ENCODE results near the gene RPS6KA2.
"Not testable (repeated sequence)": the region's sequence is repeated elsewhere in the genome, so short reads cannot be mapped to it uniquely, and the experiment has no call there.

RPS6KA2 gene

DNA sequence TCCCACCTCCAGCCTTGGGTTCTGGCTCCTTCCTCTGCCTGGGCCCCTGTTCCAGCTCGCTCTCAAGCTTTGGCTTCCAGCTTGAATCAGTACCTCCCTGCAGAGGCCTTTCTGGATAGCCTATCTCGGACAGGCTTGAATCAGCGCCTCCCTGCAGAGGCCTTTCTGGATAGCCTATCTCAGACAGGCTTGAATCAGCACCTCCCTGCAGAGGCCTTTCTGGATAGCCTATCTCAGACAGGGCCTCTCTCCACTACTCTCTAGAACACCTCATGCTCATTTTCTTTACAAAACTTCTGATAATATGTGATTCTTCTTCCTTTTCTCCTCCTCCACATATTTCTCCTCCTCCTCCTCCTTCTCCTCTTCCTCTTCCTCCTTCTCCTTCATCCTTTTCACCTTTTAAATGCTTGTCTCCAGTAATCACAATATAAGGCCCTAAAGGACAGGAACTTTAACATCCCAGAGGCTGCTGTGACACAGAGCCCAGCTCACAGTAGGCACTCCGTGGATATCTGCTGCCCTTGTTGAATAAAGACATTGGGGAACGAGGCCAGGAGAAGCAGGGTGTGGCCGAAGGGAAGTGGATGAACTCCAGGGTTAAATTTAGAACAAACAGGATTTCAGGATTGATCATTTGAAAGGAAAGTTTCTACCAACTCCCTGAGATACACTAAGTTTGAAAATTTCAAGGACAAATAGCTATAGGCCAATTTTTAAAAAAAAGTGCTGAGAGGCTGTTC, 9.3 kb upstream of the RPS6KA2 start:
- Histone ChIP-seq H3K27ac (no peak overlapping the region), H3K9me3 (ENCODE audit: severe bottlenecking) (no peaks in the 10 kb centered on the region), H3K27me3 (ENCODE audit: insufficient read depth, low read depth, severe bottlenecking) (no peaks in the 10 kb centered on the region), H3K4me3 (ENCODE audit: low read depth, low read length) (no peak overlapping the region), H3K36me3 (no peaks in the 10 kb centered on the region)
- TF ChIP-seq, protein P1, sequence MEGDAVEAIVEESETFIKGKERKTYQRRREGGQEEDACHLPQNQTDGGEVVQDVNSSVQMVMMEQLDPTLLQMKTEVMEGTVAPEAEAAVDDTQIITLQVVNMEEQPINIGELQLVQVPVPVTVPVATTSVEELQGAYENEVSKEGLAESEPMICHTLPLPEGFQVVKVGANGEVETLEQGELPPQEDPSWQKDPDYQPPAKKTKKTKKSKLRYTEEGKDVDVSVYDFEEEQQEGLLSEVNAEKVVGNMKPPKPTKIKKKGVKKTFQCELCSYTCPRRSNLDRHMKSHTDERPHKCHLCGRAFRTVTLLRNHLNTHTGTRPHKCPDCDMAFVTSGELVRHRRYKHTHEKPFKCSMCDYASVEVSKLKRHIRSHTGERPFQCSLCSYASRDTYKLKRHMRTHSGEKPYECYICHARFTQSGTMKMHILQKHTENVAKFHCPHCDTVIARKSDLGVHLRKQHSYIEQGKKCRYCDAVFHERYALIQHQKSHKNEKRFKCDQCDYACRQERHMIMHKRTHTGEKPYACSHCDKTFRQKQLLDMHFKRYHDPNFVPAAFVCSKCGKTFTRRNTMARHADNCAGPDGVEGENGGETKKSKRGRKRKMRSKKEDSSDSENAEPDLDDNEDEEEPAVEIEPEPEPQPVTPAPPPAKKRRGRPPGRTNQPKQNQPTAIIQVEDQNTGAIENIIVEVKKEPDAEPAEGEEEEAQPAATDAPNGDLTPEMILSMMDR (IDR thresholded peaks at IDR 0.05; ENCODE audit: low read depth, low read length) = no peak
- no peak for DNase-seq

DNA sequence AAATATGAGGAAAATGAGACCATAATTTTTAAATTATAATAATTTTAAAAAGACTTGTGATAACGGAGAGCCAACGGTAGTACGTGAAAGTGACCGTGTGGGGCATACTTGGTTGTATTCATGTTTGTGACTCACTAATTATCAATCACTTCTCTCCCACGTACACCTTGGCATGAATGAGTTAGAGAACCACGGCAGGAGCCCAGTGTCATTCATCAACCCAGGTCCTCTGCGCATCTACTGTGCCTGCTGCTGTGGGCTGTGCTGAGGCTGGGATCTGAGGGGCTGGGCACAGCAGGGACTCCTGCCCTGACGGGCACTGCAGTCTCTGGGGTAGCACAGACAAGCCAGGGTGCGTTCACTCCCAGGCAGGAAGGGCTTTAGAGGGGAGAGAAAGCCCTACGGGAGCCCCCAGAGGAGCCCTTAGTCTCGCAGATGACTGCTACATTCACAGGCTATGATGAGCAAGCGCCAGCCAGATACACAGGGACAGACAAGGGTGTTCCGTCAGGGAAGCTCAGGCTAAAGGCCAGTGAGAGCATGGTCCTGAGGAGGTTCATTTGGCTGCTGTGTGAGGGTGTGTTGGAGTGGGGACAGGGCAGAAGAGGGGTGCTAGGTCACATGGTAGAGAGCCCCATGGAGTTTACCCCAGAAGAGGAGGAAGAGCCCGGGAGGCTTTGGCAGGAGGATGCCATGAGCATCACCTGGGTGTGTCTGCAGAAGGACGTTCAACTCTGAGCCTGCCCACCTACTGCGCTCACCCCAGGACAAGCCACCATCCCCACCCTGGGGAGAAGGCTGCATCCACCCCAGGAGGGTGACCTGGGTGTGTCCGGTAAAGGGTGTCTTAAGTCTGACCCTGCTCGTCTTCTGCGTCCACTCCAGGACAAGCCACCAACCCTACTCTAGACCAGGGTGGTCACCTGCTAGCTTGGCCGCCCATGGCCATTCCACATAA, 8.2 kb upstream of the RPS6KA2 start:
- TF ChIP-seq, protein P1 (IDR thresholded peaks at IDR 0.05; ENCODE audit: low read depth, low read length) = no peak
- Histone ChIP-seq H3K27ac (no peak overlapping the region), H3K36me3 (no peaks in the 10 kb centered on the region), H3K4me3 (ENCODE audit: low read depth, low read length) (no peak overlapping the region), H3K27me3 (ENCODE audit: insufficient read depth, low read depth, severe bottlenecking) (no peaks in the 10 kb centered on the region), H3K9me3 (ENCODE audit: severe bottlenecking) (no peaks in the 10 kb centered on the region)
- DNase-seq = no peak

DNA sequence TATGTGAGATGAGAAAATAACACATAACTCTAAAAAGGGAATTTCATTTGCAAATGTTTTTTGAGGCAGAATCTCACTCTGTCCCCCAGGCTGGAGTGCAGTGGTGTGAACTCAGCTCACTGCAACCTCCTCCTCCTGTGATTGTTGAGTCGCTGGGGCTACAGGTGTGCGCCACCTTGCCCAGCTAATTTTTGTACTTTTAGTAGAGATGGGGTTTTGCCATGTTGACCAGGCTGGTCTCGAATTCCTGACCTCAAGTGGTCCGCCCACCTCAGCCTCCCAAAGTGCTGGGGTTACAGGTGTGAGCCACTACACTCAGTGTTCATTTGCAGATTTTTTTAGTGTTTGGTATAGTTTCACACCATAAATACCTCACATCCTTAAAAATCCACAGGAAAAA, 7.5 kb upstream of the RPS6KA2 start:
- not testable (repeated sequence) for DNase-seq; H3K27me3 ChIP-seq (ENCODE audit: insufficient read depth, low read depth, severe bottlenecking); H3K4me3 ChIP-seq (ENCODE audit: low read depth, low read length); H3K27ac ChIP-seq; H3K36me3 ChIP-seq; H3K9me3 ChIP-seq (ENCODE audit: severe bottlenecking)

DNA sequence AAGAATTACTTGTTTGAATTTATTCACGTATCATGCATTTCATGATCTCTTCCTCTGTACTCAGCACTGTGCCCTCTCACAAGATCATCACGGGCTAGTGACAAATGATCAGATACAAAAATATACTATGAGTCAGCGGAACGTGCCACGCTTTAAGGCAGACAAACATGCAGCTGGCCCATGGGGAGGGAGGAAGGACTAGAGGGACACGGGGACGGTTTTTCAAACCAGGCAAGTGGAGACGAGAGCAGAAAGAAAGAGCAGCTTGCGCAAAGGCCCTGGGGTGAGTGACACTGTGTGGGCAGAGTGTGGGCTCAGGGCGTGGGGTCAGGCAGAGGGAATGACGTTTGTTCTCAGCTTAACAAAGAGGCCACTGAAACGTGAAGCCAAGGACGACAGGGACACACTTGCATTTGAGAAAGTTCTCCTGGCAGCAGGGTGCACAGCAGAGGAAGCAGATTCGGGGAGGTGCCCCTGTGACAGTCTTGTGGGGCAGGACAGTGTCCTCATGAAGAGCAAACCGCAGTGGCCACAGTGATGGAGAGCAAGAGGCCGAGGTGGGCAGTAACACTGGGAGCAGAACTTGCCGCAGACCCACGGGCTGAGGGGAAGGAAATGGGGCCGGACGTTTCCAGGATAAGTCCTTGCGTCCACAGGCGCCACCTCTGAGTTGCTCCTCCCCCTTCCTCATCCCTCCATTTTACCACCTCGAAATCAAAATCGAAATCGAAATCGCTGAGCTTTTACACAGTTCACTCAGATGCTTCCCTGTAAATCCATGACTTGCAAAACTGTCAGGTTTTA, 6.9 kb upstream of the RPS6KA2 start:
- no peaks in the 10 kb centered on the region for H3K36me3 ChIP-seq
- TF ChIP-seq, protein P1 (IDR thresholded peaks at IDR 0.05; ENCODE audit: low read depth, low read length) = no peak
- no peaks in the 10 kb centered on the region for H3K27me3 ChIP-seq (ENCODE audit: insufficient read depth, low read depth, severe bottlenecking)
- H3K9me3 ChIP-seq (ENCODE audit: severe bottlenecking) = no peaks in the 10 kb centered on the region
- no peak overlapping the region for H3K27ac ChIP-seq
- no peak for DNase-seq
- no peak overlapping the region for H3K4me3 ChIP-seq (ENCODE audit: low read depth, low read length)

DNA sequence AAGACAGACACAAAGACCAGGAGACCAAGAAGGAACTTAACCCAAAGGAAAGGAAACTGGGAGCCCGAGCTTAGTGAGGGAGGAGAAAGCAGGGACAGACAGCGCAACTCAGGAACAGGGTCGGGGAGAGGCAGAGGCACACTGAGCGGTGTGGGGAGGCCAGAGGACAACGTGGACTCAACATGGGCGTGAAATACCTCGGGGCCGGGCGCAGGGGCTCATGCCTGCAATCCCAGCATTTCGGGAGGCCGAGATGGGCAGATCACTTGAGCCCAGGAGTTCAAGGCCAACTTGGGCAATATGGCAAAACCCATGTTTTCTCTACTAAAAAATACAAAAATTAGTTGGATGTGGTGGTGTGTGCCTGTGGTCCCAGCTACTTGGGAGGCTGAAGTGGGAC, 5.7 kb upstream of the RPS6KA2 start:
- H3K27me3 ChIP-seq (ENCODE audit: insufficient read depth, low read depth, severe bottlenecking) = no peaks in the 10 kb centered on the region
- no peak for DNase-seq

More for the DNA sequence above, 5.7 kb upstream of the RPS6KA2 start:
- TF ChIP-seq, protein P1 (IDR thresholded peaks at IDR 0.05; ENCODE audit: low read depth, low read length) = no peak
- Histone ChIP-seq H3K4me3 (ENCODE audit: low read depth, low read length) (no peak overlapping the region), H3K9me3 (ENCODE audit: severe bottlenecking) (no peaks in the 10 kb centered on the region), H3K27ac (no peak overlapping the region), H3K36me3 (no peaks in the 10 kb centered on the region)
